OCI-LY1 (cell line): ENCODE data around the gene DSE.

Experiments used
- H2AFZ ChIP-seq: fragments of 200-600 bp; sonication (generic), shearing (Covaris generic); 2 replicates; pipeline ENCODE4 v1.6.0; 2014; ENCODE audit warnings: antibody characterized with exemption, mild to moderate bottlenecking, low read length
- H3F3A ChIP-seq: fragments of 200-600 bp; sonication (generic), shearing (Covaris generic); 2 replicates; pipeline ENCODE4 v1.6.0; 2014; ENCODE audit warnings: mild to moderate bottlenecking, antibody characterized with exemption, low read length, moderate library complexity; ENCODE audit not compliant: insufficient read depth
- H3K27ac ChIP-seq: fragments of 200-600 bp; sonication (generic); 2 replicates; pipeline ENCODE4 v1.5.1; 2014; ENCODE audit warnings: low read length, mixed run types, mild to moderate bottlenecking, low read depth; ENCODE audit not compliant: poor library complexity, severe bottlenecking
- H3K27me3 ChIP-seq: fragments of 200-600 bp; sonication (generic); 2 replicates; pipeline ENCODE4 v1.6.0; 2014; ENCODE audit warnings: antibody characterized with exemption, mild to moderate bottlenecking, low read length, moderate library complexity; ENCODE audit not compliant: insufficient read depth
- H3K36me3 ChIP-seq: fragments of 200-600 bp; sonication (generic); 2 replicates; pipeline ENCODE4 v1.6.1; 2014; ENCODE audit warnings: mild to moderate bottlenecking, antibody characterized with exemption, low read length, moderate library complexity, mixed read lengths; ENCODE audit not compliant: insufficient read depth
- H3K4me1 ChIP-seq: fragments of 200-600 bp; sonication (generic); 2 replicates; pipeline ENCODE4 v1.5.1; 2014; ENCODE audit warnings: mild to moderate bottlenecking, low read length, moderate library complexity; ENCODE audit not compliant: insufficient read depth, severe bottlenecking
- H3K4me2 ChIP-seq: fragments of 200-600 bp; sonication (generic), shearing (Covaris generic); 2 replicates; pipeline ENCODE4 v1.6.1; 2014; ENCODE audit warnings: low read length
- H3K4me3 ChIP-seq: fragments of 200-600 bp; sonication (generic); 2 replicates; pipeline ENCODE4 v1.5.1; 2014; ENCODE audit warnings: low read length, low read depth, mild to moderate bottlenecking, mixed read lengths; ENCODE audit not compliant: poor library complexity, severe bottlenecking
- H3K79me2 ChIP-seq: fragments of 200-600 bp; shearing (Covaris generic); 2 replicates; pipeline ENCODE4 v1.6.1; 2016; ENCODE audit warnings: mixed run types, low read length, mixed read lengths; ENCODE audit not compliant: insufficient read depth
- H3K9ac ChIP-seq: fragments of 200-600 bp; sonication (generic), shearing (Covaris generic); 2 replicates; pipeline ENCODE4 v1.6.1; 2014; ENCODE audit warnings: mild to moderate bottlenecking, low read length, mixed read lengths
- H3K9me2 ChIP-seq: fragments of 200-600 bp; sonication (generic), shearing (Covaris generic); 2 replicates; pipeline ENCODE4 v1.6.1; 2014; ENCODE audit warnings: low read depth, mild to moderate bottlenecking, low read length, mixed read lengths
- H3K9me3 ChIP-seq: fragments of 200-600 bp; shearing (Covaris generic); 2 replicates; pipeline ENCODE4 v1.6.1; 2014; ENCODE audit warnings: low read length, mixed read lengths
- H4K20me1 ChIP-seq: fragments of 200-600 bp; sonication (generic), shearing (Covaris generic); 2 replicates; pipeline ENCODE4 v1.6.0; 2016; ENCODE audit warnings: mild to moderate bottlenecking, low read length; ENCODE audit not compliant: insufficient read depth
- EZH2 ChIP-seq: fragments of 200-600 bp; sonication (generic), shearing (Covaris generic); IDR thresholded peaks from 2 replicates; pipeline ENCODE4 v1.8.0; 2017; ENCODE audit warnings: borderline replicate concordance, mixed run types, mild to moderate bottlenecking, antibody characterized with exemption, low read length, moderate library complexity, mixed read lengths
- TF ChIP-seq, protein P1 (sequence below): fragments of 200-600 bp; sonication (generic), shearing (Covaris generic); IDR thresholded peaks from 2 replicates; pipeline ENCODE4 v1.5.1; 2017; ENCODE audit warnings: mild to moderate bottlenecking, antibody characterized with exemption, low read length, moderate library complexity, mixed read lengths

DSE gene

DNA sequence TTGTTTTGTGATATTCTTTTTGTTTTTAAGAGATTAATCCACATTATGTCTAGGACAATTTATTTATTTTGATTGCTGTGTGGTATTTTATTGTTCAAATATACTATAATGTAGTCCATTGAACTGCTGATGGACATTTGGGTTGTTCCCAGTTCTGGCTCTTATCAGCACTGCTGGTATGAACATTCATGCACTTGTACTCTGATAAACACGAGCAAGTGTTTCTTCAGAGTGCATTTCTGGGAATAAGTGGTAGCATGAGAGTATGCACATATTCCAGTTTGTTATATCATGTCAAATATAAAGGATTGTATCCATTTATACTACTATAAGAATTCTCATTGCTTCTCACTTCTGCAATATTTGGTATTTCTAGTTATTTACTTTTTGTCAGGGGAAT is 97.5 kb downstream of the DSE start:
- H3K4me2 ChIP-seq, result no peak overlapping the region
- no peak overlapping the region for H3K4me3 ChIP-seq
- no peaks in the 10 kb centered on the region for H3K9me3 ChIP-seq
- no peaks in the 10 kb centered on the region for H3K79me2 ChIP-seq
- TF ChIP-seq EZH2, result no peak
- H3F3A ChIP-seq, result no peaks in the 10 kb centered on the region
- no peak overlapping the region for H2AFZ ChIP-seq
- H3K9ac ChIP-seq, result no peak overlapping the region
- no peak overlapping the region for H3K27ac ChIP-seq
- no peaks in the 10 kb centered on the region for H3K27me3 ChIP-seq
- H4K20me1 ChIP-seq, result no peaks in the 10 kb centered on the region
- H3K36me3 ChIP-seq, result no peaks in the 10 kb centered on the region
- H3K4me1 ChIP-seq, result no peaks in the 10 kb centered on the region
- no peaks in the 10 kb centered on the region for H3K9me2 ChIP-seq

GRCh38 chr6:116471531-116471930 is 100.8 kb downstream of the DSE start:
- no peaks in the 10 kb centered on the region for H3K9me2 ChIP-seq
- no peaks in the 10 kb centered on the region for H4K20me1 ChIP-seq
- H3K27ac ChIP-seq, result no peak overlapping the region
- H3K27me3 ChIP-seq, result no peaks in the 10 kb centered on the region
- H3K79me2 ChIP-seq, result no peaks in the 10 kb centered on the region
- peaks cover 8% of the 10 kb centered on the region for H3K4me1 ChIP-seq
- TF ChIP-seq, protein P1, sequence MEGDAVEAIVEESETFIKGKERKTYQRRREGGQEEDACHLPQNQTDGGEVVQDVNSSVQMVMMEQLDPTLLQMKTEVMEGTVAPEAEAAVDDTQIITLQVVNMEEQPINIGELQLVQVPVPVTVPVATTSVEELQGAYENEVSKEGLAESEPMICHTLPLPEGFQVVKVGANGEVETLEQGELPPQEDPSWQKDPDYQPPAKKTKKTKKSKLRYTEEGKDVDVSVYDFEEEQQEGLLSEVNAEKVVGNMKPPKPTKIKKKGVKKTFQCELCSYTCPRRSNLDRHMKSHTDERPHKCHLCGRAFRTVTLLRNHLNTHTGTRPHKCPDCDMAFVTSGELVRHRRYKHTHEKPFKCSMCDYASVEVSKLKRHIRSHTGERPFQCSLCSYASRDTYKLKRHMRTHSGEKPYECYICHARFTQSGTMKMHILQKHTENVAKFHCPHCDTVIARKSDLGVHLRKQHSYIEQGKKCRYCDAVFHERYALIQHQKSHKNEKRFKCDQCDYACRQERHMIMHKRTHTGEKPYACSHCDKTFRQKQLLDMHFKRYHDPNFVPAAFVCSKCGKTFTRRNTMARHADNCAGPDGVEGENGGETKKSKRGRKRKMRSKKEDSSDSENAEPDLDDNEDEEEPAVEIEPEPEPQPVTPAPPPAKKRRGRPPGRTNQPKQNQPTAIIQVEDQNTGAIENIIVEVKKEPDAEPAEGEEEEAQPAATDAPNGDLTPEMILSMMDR, result no peak
- TF ChIP-seq EZH2, result no peak
- no peak overlapping the region for H2AFZ ChIP-seq
- H3F3A ChIP-seq, result no peaks in the 10 kb centered on the region
- H3K36me3 ChIP-seq, result no peaks in the 10 kb centered on the region
- no peaks in the 10 kb centered on the region for H3K9me3 ChIP-seq
- H3K9ac ChIP-seq, result no peak overlapping the region
- H3K4me3 ChIP-seq, result no peak overlapping the region
- H3K4me2 ChIP-seq, result no peak overlapping the region

GRCh38 chr6:116472706-116473105 is 102.0 kb downstream of the DSE start:
- H3K9me2 ChIP-seq, result no peaks in the 10 kb centered on the region
- H3K27me3 ChIP-seq, result no peaks in the 10 kb centered on the region
- H3K27ac ChIP-seq, result no peak overlapping the region
- no peaks in the 10 kb centered on the region for H3K9me3 ChIP-seq
- no peaks in the 10 kb centered on the region for H3F3A ChIP-seq
- TF ChIP-seq EZH2, result no peak
- TF ChIP-seq, protein P1, result no peak
- no peak overlapping the region for H2AFZ ChIP-seq
- H3K4me1 ChIP-seq, result peaks cover 11% of the 10 kb centered on the region
- no peaks in the 10 kb centered on the region for H3K79me2 ChIP-seq
- H4K20me1 ChIP-seq, result no peaks in the 10 kb centered on the region
- H3K4me3 ChIP-seq, result no peak overlapping the region
- no peak overlapping the region for H3K9ac ChIP-seq
- no peaks in the 10 kb centered on the region for H3K36me3 ChIP-seq
- H3K4me2 ChIP-seq, result no peak overlapping the region

DNA sequence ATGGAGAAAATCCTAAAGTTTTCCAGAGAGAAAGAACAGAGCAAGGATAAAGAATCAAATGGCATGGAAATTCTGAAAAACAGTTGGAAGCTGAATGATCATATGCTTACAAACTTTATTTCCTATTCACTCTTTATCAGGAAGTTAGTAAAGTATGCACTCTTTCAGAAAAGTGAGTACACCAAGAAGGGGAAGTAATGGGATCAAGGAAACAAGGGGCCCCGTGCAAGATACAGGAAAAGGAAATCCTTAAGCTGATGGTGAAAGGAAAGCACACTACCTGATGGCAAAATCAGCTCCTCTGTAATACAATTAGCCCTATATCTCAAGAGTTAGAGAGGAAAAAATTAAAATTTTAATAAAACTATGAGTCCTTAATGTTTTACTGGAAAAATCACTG is 104.4 kb downstream of the DSE start:
- no peak overlapping the region for H2AFZ ChIP-seq

More for the DNA sequence above, 104.4 kb downstream of the DSE start:
- H3K79me2 ChIP-seq, result no peaks in the 10 kb centered on the region
- H3K36me3 ChIP-seq, result no peaks in the 10 kb centered on the region
- no peaks in the 10 kb centered on the region for H4K20me1 ChIP-seq
- H3K4me2 ChIP-seq, result no peak overlapping the region
- H3K4me1 ChIP-seq, result peaks cover 11% of the 10 kb centered on the region
- H3K27ac ChIP-seq, result no peak overlapping the region
- no peaks in the 10 kb centered on the region for H3F3A ChIP-seq
- H3K9ac ChIP-seq, result no peak overlapping the region
- H3K9me3 ChIP-seq, result no peaks in the 10 kb centered on the region
- no peaks in the 10 kb centered on the region for H3K9me2 ChIP-seq
- no peak for TF ChIP-seq EZH2
- TF ChIP-seq, protein P1, result no peak
- no peak overlapping the region for H3K4me3 ChIP-seq
- H3K27me3 ChIP-seq, result no peaks in the 10 kb centered on the region
